GM08714 (cell line): Measurements from ENCODE around the gene PIK3R1.
"Not testable (repeated sequence)": the region's sequence is repeated elsewhere in the genome, so short reads cannot be mapped to it uniquely, and the experiment has no call there.

ENCODE experiments used
- H3K4me3 ChIP-seq: fragments of 200-500 bp; sonication (Bioruptor generic); 2 replicates; pipeline ENCODE4 v1.5.1; 2014; ENCODE audit warnings: mild to moderate bottlenecking, low read length, inconsistent platforms
- ZNF274 ChIP-seq: IDR thresholded peaks from 2 replicates; pipeline ENCODE4 v1.6.1; 2012; ENCODE audit warnings: mild to moderate bottlenecking, low read depth, low read length

The PIK3R1 gene

GRCh38 chr5:68182534-68182933, 33.0 kb upstream of the PIK3R1 start:
- H3K4me3 ChIP-seq, result no peak overlapping the region
- TF ChIP-seq ZNF274, result no peak

GRCh38 chr5:68187268-68188055, 28.1 kb upstream of the PIK3R1 start:
- no peak overlapping the region for H3K4me3 ChIP-seq
- no peak for TF ChIP-seq ZNF274

DNA sequence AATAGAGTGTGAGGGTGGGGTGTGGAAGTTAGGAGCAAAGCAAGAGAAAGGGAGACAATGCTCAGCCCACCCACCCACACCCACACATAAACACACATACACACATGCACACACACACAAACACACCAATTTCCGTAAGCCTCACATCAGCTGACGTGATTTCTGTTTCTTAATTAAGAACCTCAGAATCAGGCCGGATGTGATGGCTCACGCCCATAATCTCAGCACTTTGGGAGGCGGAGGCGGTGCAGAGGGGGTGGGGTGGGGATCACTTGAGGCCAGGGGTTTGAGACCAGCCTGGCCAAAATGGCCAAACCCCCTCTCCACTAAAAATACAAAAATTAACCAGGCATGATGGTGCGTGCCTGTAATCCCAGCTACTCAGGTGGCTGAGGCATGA, 26.4 kb upstream of the PIK3R1 start:
- no peak overlapping the region for H3K4me3 ChIP-seq
- TF ChIP-seq ZNF274, result no peak

DNA sequence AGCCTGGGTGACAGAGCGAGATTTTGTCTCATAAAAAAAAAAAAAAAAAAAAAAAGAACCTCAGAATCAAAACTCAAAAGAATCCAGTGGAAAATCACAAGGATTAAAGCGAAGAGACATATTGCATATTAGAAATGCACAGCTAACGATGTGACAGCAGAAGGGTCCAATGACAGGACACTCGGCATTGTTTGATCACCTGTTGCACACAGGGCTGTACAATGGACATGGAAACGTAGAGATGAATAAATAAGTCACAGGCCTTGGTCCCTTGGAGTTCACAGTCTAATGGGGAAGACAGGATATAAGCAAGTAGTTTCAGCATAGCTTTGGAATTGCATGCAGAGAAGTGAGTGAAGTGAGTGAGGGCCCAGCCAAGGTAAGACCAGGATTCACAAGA, 25.9 kb upstream of the PIK3R1 start:
- no peak overlapping the region for H3K4me3 ChIP-seq
- TF ChIP-seq ZNF274, result no peak

DNA sequence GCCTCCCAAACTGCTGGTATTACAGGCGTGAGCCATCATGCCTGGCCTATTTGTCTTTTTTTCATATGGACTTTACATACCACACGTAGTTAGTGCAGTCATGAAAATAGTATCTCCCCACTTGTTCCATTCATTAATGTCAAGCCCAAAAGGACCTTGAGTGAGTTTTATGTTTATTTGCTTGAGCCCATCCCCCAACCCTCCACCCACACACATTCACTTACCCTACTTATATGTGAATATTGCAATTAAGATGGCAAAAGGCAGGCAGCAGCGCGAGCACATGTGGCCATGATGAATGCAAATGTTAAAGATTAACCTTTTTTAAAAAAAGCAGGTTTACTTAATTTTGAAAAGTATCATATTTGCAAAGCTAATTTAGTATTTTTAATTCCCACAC, 24.9 kb upstream of the PIK3R1 start:
- no peak for TF ChIP-seq ZNF274
- no peak overlapping the region for H3K4me3 ChIP-seq

DNA sequence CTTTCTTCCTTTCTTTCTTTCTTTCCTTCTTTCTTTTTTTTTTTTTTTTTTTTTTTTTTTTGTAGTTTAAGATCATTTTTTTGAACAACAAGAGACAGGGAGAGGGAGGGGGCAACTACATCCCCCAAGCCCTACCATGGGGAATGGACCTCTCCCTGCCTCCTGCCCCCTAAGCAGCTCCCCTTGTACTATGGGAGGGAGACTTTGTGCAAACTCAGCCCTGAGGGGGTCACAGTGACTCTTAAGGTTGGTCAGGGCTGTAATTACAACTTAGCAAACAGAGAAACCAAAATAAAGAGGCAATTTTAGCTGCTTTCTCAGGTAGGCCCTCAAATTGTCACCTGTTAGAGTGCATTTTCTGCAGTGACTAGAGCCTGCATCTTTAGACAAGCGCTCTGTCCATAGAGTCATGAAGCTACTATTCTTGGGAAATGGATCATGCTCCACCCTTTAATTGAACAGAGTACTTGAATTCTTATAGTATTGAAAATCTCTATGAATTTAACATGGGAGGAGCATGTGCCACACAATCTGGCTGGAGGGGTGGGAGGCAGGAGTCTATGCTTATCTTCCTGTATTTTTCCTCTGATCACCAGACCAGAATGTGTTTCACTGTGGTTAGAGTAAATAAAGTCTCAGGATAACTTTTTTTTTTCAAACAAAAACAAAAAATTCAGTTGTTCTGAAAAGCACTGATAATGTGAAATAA, 24.3 kb upstream of the PIK3R1 start:
- TF ChIP-seq ZNF274, result no peak
- no peak overlapping the region for H3K4me3 ChIP-seq

GRCh38 chr5:68192679-68193060, 22.9 kb upstream of the PIK3R1 start:
- no peak overlapping the region for H3K4me3 ChIP-seq
- no peak for TF ChIP-seq ZNF274

DNA sequence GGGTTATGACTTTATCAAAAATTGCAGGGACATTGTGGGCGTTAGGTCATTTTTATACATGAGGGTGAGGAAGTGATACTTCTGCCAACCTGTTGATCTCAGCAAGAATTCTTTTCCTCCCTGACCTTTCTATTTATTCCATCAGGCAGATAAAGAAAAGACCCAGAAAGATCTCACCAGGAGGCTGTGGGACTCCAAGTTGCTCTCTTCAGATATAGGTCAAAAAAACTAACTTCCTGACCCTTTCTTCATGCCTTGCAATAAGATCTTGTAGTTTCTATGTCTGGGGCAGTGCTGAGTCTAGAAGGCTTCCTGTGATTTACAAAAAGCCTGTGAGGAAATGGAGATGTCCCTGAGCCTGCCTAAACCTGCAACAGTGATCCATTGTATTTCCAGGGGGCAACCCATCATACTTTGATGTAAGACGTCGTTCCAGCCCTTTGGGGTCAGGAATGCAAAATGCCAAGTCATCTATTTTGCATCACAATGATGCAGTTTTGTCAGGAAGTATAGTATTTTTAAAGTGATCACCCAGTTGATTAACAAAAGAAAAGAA, 22.0 kb upstream of the PIK3R1 start:
- TF ChIP-seq ZNF274, result no peak
- no peak overlapping the region for H3K4me3 ChIP-seq

- TF ChIP-seq ZNF274, result no peak
Observed at GRCh38 chr5:68194386-68194785, 21.2 kb upstream of the PIK3R1 start.

GRCh38 chr5:68195137-68195536, 20.4 kb upstream of the PIK3R1 start:
- H3K4me3 ChIP-seq, result no peak overlapping the region
- TF ChIP-seq ZNF274, result no peak

More at GRCh38 chr5:68194386-68194785, 21.2 kb upstream of the PIK3R1 start:
- H3K4me3 ChIP-seq, result no peak overlapping the region

GRCh38 chr5:68196876-68197275, 18.7 kb upstream of the PIK3R1 start:
- H3K4me3 ChIP-seq, result no peak overlapping the region
- TF ChIP-seq ZNF274, result no peak

GRCh38 chr5:68200288-68200687, 15.3 kb upstream of the PIK3R1 start:
- H3K4me3 ChIP-seq, result no peak overlapping the region
- TF ChIP-seq ZNF274, result no peak

- H3K4me3 ChIP-seq, result not testable (repeated sequence)
Observed at GRCh38 chr5:68210654-68211053, 4.9 kb upstream of the PIK3R1 start.

DNA sequence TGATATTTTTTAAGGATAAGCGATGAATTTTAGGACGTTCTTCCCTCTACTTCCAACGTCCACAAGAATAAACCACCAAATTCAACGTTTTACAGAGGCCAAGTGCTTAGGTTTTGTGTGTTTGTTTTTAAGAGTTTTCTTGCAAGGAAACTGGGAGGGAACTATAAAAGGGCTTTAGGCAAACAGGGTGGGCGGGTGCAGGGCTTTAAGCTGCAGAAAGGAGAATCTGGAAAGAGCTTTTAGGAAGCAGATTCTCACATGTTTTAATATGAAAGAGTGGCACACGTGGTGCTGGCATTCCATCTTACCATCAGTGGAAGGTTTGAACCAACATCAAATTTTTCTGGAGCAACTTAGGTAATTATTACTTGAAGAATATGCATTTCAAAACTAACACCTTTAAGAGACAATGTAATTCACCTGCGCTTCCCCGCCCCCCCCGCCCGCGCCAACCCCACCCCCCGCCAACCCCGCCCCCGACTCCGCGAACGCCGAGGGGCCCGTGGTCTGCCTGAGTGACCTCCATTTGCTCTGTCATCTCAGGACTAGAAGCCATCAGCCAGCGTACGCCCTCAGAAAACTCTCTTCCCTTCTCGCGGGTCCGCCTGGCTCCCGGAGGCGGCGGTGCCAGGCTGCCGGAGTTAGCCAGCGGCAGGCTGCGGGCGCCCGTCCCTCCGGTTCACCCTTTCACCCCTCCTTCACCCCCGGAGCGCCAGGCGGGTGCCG, 911 bp upstream of the PIK3R1 start:
- no peak for TF ChIP-seq ZNF274
- peak overlapping the region; percentile 66 for H3K4me3 ChIP-seq

- H3K4me3 ChIP-seq, result peak overlapping the region; percentile 98
- TF ChIP-seq ZNF274, result no peak
Observed at GRCh38 chr5:68215898-68216244, 315 bp downstream of the PIK3R1 start.
